ENCODE measurements around the gene DHDDS. TPM values are rescaled to one million over a fixed set of nuclear protein-coding genes. Genes with fewer than 3 reads are reported as not detected.

DHDDS gene
- total RNA-seq, 6 donors from 2014 or later: 25.6 to 53.0 (median 39.4) TPM

- H3K27me3 ChIP-seq: peaks cover 2 to 40% (median 23%) of the 10 kb centered on the region in 4 donors
- no peak overlapping the region for H3K27ac ChIP-seq
- H3K36me3 ChIP-seq: no peaks in the 10 kb centered on the region
- peaks cover 0 to 7% (median 2%) of the 10 kb centered on the region in 4 donors for H3K4me1 ChIP-seq
- TF ChIP-seq POLR2A (IDR thresholded peaks at IDR 0.05) (no peak), EP300 (IDR thresholded peaks at IDR 0.05) (no peak), CTCF (IDR thresholded peaks at IDR 0.05) (no peak), POLR2AphosphoS5 (IDR thresholded peaks at IDR 0.05) (no peak)
- no peaks in the 10 kb centered on the region for H3K9me3 ChIP-seq
- DNase-seq: no peak
- ATAC-seq (ENCODE audit: low FRiP score in 2 of 2): no peak
- 0% methylated on average over 1 of the region's 1 CpG for WGBS, 2 donors
- H3K4me3 ChIP-seq: no peak overlapping the region
Observed at GRCh38 chr1:26413031-26413430, 19.1 kb upstream of the DHDDS start.

GRCh38 chr1:26417111-26417759, 14.9 kb upstream of the DHDDS start:
- TF ChIP-seq POLR2AphosphoS5 (IDR thresholded peaks at IDR 0.05) (no peak), EP300 (IDR thresholded peaks at IDR 0.05) (no peak), CTCF (IDR thresholded peaks at IDR 0.05) (peak; percentile 51 to 87 (median 70))
- H3K9me3 ChIP-seq: no peaks in the 10 kb centered on the region
- no peaks in the 10 kb centered on the region for H3K4me1 ChIP-seq
- no peak overlapping the region for H3K4me3 ChIP-seq
- ATAC-seq (ENCODE audit: low FRiP score in 2 of 2) (peak; percentile 86 to 88), DNase-seq (peak in 1 of 2 donors; percentile 80)
- H3K27me3 ChIP-seq: peaks cover 0 to 16% (median 5%) of the 10 kb centered on the region in 4 donors
- H3K36me3 ChIP-seq: no peaks in the 10 kb centered on the region
- H3K27ac ChIP-seq: no peak overlapping the region
- 19 to 21% methylated on average over 8 to 9 of the region's 9 CpGs for WGBS, 2 donors

- H3K9me3 ChIP-seq: no peaks in the 10 kb centered on the region
- ATAC-seq (ENCODE audit: low FRiP score in 2 of 2): no peak
- TF ChIP-seq EP300 (IDR thresholded peaks at IDR 0.05): no peak
- TF ChIP-seq POLR2AphosphoS5 (IDR thresholded peaks at IDR 0.05): no peak
- no peak for TF ChIP-seq CTCF (IDR thresholded peaks at IDR 0.05)
- TF ChIP-seq POLR2A (IDR thresholded peaks at IDR 0.05): no peak
- H3K27ac ChIP-seq: no peak overlapping the region
- H3K4me1 ChIP-seq: no peaks in the 10 kb centered on the region
- no peak for DNase-seq
- H3K27me3 ChIP-seq: peaks cover 0 to 10% (median 0%) of the 10 kb centered on the region in 4 donors
- WGBS, 2 donors: 12 to 33% methylated on average over 5 of the region's 5 CpGs
- H3K4me3 ChIP-seq: no peak overlapping the region
- no peaks in the 10 kb centered on the region for H3K36me3 ChIP-seq
Observed at GRCh38 chr1:26418865-26419349, 13.2 kb upstream of the DHDDS start.

GRCh38 chr1:26419494-26419893, 12.6 kb upstream of the DHDDS start:
- Histone ChIP-seq H3K4me3 (no peak overlapping the region), H3K4me1 (no peaks in the 10 kb centered on the region), H3K36me3 (no peaks in the 10 kb centered on the region), H3K27ac (no peak overlapping the region), H3K27me3 (peaks cover 0 to 4% (median 0%) of the 10 kb centered on the region in 4 donors), H3K9me3 (no peaks in the 10 kb centered on the region)
- WGBS, 2 donors: 63 to 82% methylated on average over 2 of the region's 2 CpGs
- no peak for ATAC-seq (ENCODE audit: low FRiP score in 2 of 2)
- TF ChIP-seq EP300 (IDR thresholded peaks at IDR 0.05) (no peak), POLR2AphosphoS5 (IDR thresholded peaks at IDR 0.05) (no peak), CTCF (IDR thresholded peaks at IDR 0.05) (no peak), POLR2A (IDR thresholded peaks at IDR 0.05) (no peak)
- DNase-seq: no peak

- DNase-seq (no peak), ATAC-seq (ENCODE audit: low FRiP score in 2 of 2) (no peak)
- Histone ChIP-seq H3K4me1 (peaks cover 18 to 30% (median 21%) of the 10 kb centered on the region in 4 donors), H3K36me3 (no peaks in the 10 kb centered on the region), H3K9me3 (no peaks in the 10 kb centered on the region), H3K4me3 (no peak overlapping the region), H3K27me3 (no peaks in the 10 kb centered on the region), H3K27ac (no peak overlapping the region)
- TF ChIP-seq POLR2A (IDR thresholded peaks at IDR 0.05) (no peak), EP300 (IDR thresholded peaks at IDR 0.05) (no peak), POLR2AphosphoS5 (IDR thresholded peaks at IDR 0.05) (no peak), CTCF (IDR thresholded peaks at IDR 0.05) (no peak)
- WGBS, 2 donors: 77 to 81% methylated on average over 2 of the region's 2 CpGs
Observed at GRCh38 chr1:26429721-26430120, 2.4 kb upstream of the DHDDS start.
